GM19395 (cell line): ENCODE results near the gene CAMLG.

Source experiments
- ATAC-seq: cut with Tn5 transposase; IDR thresholded peaks from one replicate; pipeline ENCODE4 v1.9.1; 2021; ENCODE audit warnings: mild to moderate bottlenecking, moderate library complexity; ENCODE audit not compliant: unreplicated experiment

Gene CAMLG

DNA sequence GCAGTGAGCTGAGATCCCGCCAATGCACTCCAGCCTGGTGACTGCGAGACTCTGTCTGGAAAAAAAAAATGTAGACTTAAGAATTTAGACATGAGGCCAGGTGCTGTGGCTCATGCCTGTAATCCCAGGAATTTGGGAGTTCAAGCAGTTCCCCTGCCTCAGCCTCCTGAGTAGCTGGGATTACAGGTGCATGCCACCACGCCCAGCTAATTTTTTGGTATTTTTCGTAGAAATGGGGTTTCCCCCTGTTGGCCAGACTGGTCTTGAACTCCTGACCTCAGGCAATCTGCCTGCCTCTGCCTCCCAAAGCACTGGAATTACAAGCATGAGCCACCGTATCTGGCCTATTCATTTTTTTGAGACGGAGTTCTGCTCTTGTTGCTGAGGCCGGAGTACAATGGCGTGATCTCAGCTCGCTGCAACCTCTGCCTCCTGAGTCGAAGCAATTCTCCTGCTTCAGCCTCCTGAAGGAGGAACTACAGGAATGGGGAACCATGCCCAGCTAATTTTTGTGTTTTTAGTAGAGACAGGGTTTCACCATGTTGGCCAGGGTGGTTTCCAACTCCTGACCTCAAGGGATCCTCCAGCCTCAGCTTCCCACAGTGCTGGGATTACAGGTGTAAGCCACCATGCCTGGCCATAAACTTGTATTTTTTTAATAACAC, 34.2 kb downstream of the CAMLG start:
- no peak for ATAC-seq

DNA sequence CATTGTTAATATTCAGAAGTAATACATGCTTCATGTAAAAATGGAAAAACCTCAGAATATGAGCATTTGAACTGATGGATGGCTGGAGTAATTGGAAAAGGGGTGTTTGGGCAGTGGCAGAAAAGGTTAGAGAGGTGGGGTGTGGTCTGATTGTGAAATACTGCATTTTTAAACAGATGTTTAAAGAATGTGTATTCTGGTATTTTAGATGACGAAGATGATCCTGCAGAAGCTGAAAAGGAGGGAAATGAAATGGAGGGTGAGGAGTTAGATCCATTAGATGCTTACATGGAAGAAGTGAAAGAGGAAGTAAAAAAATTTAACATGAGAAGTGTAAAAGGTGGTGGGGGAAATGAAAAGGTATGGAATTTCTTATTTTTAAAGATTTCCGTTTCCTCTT, 39.0 kb downstream of the CAMLG start:
- ATAC-seq, result no peak

DNA sequence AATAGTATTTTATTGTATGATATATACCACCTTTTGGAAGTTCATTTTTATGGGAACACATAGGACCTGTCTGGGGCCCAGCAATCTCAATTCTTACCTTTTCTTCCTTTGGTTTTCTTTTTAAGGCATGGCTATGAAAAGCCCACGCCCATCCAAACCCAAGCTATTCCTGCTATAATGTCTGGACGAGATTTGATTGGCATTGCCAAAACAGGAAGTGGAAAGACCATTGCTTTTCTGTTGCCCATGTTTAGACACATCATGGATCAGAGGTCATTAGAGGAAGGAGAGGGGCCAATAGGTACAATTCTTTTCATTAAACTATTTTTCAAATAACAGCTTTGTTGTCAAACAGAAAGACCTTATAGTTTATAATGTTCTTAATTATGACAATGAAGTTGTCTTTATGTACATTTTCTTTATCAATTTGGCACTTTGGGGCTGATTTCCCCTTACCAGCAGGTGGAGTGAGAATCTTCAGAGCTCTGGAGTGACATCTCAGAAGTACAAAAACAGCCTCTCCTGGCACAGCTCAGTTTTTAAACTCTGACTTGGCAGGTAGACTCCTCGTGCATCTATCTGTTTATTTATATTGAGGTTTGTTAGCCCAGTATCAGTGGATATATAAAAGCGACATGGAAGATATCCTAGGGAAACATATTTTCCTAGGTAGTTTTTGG, 46.0 kb downstream of the CAMLG start:
- no peak for ATAC-seq

DNA sequence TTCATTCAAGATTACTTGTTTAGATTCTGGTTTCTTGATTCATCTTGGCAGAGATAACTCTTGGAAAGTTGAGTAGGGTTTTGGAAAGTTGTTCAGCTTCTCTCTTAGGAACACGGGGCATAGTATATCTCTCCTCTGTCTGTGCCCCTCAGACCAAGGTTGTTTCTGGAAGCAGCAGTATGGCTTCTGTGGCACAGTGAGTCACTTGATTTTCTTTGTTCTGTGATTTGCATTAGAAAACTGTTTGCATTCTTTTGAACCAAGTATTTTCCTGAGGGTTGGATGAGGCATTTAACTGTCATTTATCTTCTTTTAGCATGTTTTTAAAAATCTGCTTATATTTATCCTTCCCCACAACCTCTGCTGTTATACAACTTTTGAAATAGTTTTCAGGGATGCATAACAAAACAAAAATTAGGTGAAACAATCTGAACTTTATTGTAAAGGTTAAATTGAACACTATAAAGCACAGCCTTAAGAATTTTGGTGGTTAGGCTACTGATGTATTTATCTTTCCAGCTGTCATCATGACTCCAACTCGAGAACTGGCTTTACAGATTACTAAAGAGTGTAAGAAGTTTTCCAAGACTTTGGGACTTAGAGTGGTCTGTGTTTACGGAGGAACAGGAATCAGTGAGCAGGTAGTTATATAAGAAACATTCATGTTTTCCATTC, 46.7 kb downstream of the CAMLG start:
- no peak for ATAC-seq

DNA sequence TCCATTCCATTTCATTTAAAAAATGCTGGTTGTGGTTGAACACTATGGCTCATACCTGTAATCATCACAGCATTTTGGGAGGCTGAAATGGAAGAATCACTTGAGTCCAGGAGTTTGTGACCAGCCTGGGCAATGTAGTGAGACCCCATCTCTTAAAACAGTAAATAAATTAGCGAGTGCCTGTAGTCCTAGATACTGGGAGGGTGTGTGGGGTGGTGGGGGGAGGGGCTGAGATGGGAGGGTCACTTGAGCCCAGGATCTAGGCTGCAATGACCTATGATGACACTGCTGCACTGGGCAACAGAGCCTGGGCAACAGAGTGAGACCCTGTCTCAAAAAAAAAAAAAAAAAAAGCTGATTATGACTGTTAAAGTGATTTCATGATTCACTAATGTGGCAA, 49.3 kb downstream of the CAMLG start:
- ATAC-seq, result no peak

DNA sequence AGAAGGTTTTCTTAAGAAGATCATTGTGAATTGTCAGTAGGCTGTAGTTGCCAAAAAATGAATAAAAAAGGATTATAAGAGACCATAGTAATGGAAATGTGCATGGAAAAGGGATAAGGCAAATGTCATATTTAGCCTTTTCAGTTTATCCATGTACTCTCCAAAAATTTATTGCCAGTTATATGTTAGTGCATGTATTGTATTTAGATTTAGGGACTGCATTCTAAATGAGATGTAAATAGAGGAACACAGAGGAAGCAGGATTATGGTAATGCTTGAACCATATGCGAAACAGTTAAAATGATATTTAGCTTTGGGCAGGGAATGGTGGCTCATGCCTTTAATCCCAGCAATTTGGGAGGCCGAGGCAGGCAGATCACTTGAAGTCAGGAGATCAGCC, 53.2 kb downstream of the CAMLG start:
- ATAC-seq, result no peak

DNA sequence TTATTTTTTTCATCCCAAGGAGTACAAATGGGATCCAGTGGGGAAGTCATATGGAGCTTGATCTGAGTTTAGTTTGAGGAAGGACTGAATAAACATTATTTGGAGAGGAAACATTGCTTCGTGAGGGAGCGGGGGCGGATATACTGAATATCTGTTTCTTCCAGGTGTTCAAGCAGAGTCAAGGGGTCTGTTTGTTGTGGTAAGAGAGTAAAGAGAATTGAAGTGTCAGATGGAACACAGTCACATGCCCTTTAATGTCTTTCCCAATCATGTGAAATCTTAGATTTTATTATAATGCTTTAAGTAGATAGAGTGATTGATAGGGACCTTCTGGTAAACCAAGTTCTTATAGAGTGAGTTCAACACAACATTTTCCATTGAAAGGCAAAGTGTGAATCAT, 53.9 kb downstream of the CAMLG start:
- no peak for ATAC-seq

DNA sequence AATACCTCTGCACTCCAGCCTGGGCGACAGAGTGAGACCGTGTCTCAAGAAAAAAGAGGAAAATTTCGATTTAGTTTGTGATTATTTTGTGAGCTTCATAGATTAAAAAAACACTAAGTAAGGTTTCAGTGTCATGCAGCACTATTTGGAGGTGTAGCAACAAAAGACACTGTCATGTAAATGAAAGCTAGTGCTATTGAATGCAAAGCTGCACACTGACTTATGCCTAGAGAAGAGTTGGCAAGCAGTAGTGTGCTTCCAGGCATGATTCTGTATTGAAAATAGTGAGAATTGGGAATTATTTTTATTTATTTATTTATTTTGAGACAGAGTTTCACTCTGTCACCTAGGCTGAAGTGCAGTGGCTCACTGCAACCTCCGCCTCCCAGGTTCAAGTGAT, 54.8 kb downstream of the CAMLG start:
- no peak for ATAC-seq

DNA sequence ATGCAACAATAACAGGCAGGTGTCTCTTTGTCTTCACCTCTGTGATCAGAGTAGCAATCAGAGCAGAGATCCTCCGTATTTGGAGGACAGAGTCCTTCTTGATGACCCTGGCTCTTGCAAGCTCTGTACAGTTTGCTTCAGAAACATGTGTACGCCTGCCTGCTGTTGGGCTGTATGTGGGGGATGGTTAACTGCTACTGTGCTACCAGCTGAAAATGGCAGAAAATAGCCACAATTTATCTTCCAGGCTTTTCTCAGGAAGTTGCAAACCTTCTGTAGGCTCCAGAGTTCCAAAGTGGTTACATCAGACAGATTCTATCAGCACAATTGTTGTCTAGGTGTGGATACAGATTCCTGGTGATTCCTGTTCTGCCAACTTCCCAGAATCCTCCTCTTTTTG, 55.7 kb downstream of the CAMLG start:
- no peak for ATAC-seq

DNA sequence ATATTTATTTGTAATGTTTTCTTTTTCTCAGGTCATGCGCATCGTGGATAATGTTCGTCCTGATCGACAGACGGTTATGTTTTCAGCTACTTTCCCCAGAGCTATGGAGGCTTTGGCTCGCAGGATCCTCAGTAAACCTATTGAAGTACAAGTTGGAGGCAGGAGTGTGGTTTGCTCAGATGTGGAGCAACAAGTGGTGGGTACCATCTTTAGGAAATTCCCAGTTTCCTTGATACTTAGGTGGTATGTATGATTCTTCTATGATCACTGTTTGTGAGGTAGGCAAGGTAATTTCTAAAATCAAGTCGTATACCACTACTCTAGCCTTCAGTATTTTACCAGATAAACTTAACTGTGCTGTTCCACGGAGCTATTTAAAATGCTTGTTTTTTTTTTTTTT, 56.5 kb downstream of the CAMLG start:
- no peak for ATAC-seq

DNA sequence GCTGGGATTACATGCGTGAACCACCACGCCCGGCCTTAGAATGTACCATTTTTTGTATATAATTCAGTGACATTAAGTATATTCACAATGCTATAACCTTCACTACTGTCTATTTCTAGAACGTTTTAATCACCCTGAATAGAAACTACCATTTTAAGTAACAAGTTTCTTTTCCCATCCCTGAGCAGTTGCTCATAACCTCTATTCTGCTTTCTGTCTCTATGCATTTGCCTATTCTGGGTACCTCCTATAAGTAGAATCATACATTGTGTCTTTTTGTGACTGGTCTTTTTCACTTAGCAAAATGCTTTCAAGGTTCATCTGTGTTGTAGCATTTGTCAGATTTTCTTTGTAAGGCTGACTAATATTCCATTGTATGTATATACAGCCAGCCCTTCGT, 60.1 kb downstream of the CAMLG start:
- peak; percentile 61 for ATAC-seq
